ENCODE data around the gene UBXN4. TPM values are rescaled to one million over a fixed set of nuclear protein-coding genes. Genes with fewer than 3 reads are reported as not detected.
"Not testable (repeated sequence)": the region's sequence is repeated elsewhere in the genome, so short reads cannot be mapped to it uniquely, and the experiment has no call there.

UBXN4 gene
- polyA plus RNA-seq, 4 donors, result 136 to 174 (median 158) TPM

DNA sequence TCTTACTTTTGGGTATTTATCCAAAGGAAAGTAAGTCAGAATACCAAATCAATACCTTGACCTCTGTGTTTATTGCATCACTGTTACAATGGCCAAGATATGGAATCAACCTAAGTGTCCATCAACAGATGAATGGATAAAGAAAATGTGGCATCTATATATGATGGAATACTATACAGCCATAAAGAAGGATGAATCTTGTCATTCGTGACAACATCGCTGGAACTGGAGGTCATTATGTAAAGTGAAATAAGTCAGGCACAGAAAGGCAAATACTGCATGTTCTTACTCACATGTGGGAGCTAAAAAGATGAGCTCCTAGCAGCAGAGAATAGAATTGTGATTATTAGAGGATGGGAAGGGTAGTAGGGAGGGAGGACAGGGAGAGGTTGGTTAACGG, 60.7 kb downstream of the UBXN4 start:
- DNase-seq (ENCODE audit: low read depth in 4 of 4, low spot score in 3 of 4), result no peak

DNA sequence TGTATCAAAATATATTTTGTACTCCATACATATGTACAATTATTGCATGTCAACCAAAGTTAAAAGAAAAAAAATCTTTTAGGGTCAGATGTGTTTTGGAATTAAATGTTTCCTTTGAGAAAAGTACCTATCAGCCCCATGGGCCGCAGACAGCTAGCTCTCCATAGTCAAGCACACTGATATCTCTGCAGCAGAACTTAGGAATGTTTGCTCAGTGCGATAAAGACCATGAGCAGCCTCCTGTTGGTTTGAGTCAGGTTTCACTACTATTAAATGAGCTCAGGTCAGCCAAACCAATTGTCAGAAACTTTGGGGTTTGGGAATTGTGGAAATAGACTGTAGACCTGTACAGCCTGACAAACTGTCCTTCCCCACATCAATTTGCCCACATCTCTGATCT, 61.6 kb downstream of the UBXN4 start:
- DNase-seq (ENCODE audit: low read depth in 4 of 4, low spot score in 3 of 4), result no peak

- DNase-seq (ENCODE audit: low read depth in 4 of 4, low spot score in 3 of 4), result not testable (repeated sequence)
These were observed 66.2 kb downstream of the UBXN4 start for GRCh38 chr2:135807874-135808273.

- DNase-seq (ENCODE audit: low read depth in 4 of 4, low spot score in 3 of 4), result no peak
These were observed 71.4 kb downstream of the UBXN4 start for GRCh38 chr2:135812907-135813511.

DNA sequence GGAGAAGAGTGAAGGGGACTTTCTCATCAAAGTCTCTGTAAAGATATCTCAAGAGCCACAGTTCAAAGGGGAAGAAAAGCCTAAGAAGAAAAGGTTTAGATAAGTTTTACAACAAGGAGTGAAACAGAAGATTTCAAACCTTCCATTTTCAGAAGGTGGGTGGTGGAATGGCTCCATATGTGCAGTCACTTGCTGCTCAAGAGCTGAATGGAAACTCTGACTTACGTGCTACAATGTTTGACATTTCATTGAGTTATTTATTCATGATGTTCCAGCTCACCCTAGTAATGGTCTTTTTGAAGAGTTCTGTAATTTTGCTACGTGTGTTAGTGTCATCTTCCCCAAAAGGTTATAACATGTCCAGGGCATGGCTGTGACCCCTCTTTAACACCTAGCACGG, 73.6 kb downstream of the UBXN4 start:
- DNase-seq (ENCODE audit: low read depth in 4 of 4, low spot score in 3 of 4), result no peak

GRCh38 chr2:135817466-135817865, 75.8 kb downstream of the UBXN4 start:
- no peak for DNase-seq (ENCODE audit: low read depth in 4 of 4, low spot score in 3 of 4)

GRCh38 chr2:135817951-135818350, 76.3 kb downstream of the UBXN4 start:
- DNase-seq (ENCODE audit: low read depth in 4 of 4, low spot score in 3 of 4), result no peak

GRCh38 chr2:135818937-135819610, 77.4 kb downstream of the UBXN4 start:
- DNase-seq (ENCODE audit: low read depth in 4 of 4, low spot score in 3 of 4), result no peak

- DNase-seq (ENCODE audit: low read depth in 4 of 4, low spot score in 3 of 4), result no peak
These were observed 78.5 kb downstream of the UBXN4 start for GRCh38 chr2:135820003-135820618.

DNA sequence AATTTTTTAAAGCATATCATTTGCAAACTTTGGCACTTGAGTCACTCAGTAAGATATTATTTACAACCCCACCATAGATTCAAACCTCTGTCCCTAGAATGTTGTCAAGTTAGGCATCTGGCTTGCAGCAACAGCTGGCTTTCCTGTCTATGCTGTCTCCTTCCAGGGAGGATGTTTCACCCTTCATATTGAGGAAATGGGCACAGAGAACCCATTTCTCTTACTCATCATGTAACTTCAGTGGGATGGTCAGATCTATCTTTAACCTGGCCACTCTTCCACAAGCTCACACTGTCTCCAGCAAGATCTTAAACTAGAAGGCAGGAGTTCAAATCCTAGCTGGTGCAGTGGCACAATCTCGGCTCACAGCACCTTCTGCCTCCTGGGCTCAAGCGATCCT, 79.5 kb downstream of the UBXN4 start:
- DNase-seq (ENCODE audit: low read depth in 4 of 4, low spot score in 3 of 4), result no peak

GRCh38 chr2:135822855-135823254, 81.2 kb downstream of the UBXN4 start:
- no peak for DNase-seq (ENCODE audit: low read depth in 4 of 4, low spot score in 3 of 4)

GRCh38 chr2:135825131-135825530, 83.5 kb downstream of the UBXN4 start:
- DNase-seq (ENCODE audit: low read depth in 4 of 4, low spot score in 3 of 4), result no peak

DNA sequence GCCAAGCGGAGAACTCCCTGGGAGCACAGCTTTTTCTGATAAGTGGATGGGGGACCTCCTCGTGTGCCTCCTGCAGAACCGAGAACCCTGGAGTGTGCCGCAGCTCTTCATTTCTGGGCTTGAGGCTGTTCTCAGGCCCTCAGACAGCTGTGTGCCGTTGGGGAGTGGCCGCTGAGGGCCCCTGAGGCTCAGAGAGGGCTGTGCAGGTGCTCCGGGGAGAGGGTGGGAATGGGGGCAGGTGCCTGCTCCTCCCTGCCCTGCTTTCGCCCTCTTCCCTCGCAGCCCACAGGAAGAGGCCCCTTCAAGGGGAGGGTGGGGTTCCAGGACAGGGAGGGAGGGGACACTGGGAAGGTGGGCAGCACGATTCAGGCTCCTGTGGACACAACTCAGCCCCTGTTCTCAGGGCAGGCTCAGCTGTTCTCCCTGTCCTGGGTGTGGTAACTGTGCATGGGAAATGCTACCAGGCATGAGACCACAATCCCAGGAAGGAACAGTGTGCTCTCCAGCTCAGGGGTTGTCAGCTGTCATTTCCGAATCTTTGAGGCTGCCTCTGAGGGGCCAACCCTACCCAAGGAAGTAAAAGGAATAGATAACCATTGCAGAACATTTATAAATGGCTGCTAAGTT, 84.0 kb downstream of the UBXN4 start:
- no peak for DNase-seq (ENCODE audit: low read depth in 4 of 4, low spot score in 3 of 4)

- DNase-seq (ENCODE audit: low read depth in 4 of 4, low spot score in 3 of 4), result no peak
These were observed 84.9 kb downstream of the UBXN4 start for GRCh38 chr2:135826544-135826943.

DNA sequence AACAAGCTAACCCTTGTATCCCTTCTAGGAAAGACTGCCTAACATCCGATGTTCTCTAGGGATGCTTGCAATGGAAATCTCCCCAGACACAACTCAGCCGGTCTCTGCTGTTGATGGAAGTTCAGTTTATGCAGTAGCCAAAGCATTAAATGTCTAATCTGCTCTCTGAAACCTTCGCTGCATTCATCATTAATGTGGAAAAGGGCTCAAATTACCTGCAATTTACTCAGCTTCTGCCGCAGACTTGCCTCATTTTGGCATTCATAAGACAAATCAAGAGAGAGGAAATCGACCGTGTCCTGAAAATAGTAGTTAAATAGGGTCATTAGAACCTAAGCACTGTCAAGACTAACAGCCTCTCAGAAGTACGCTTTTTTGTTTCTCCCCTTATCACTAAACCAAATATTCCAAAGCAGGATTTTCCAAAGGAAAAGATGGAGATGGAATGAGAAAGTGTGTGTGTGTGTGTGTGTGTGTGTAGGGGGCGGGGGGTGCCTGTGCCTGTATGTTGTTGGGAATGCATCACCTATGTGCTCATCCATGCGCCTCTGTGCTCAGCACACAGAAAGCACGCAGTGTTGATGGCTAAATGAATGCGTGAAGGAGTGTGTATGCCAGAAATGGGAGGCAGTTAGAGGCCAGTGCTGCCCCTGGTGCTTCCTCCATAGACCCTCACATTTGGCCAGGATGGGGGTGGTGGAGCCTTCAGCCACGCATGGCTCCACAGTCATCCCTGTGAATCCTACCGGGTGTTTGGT, 87.9 kb downstream of the UBXN4 start:
- no peak for DNase-seq (ENCODE audit: low read depth in 4 of 4, low spot score in 3 of 4)

DNA sequence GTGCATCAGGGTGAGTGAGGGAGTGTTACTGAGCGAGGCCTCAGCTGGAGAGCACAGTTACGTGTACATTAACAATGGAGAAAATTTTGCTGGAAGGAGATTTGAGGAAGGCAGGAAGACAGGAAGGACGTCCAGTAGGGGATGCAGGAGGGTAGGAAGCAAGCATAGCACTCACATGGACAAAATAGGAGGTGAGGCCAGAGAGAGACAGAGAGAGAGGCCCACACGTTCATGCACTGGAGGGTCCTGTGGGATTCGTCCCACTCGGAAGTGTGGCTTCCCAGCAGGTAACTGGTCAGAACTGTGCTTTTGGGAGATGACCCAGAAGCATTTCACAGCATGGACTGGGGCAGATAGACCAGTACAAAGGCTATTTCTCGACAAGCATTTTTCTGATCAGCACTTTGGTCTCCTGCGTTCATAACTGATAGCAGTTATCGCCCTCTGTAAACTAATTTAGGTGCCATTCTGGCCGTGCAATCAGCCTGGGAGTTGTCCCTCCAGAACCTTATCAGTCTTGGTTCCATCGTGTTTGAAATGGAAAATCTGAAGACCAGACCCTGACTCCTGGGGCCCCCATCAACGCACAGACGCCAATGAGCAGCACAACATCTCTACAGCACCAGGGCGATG, 89.6 kb downstream of the UBXN4 start:
- no peak for DNase-seq (ENCODE audit: low read depth in 4 of 4, low spot score in 3 of 4)

- no peak for DNase-seq (ENCODE audit: low read depth in 4 of 4, low spot score in 3 of 4)
These were observed 91.2 kb downstream of the UBXN4 start for GRCh38 chr2:135832891-135833290.
